ENCODE results near the gene LRTM2.

Gene LRTM2

GRCh38 chr12:1827826-1828805, 7.8 kb downstream of the LRTM2 start:
- H3K27ac ChIP-seq (replicated peaks), result no peak overlapping the region
- no peak for DNase-seq (ENCODE audit: low read depth in 1 of 2, low spot score in 1 of 2)
- TF ChIP-seq CTCF (IDR thresholded peaks at IDR 0.05; ENCODE audit: insufficient read depth, low read length), result no peak
- TF ChIP-seq SPI1 (IDR thresholded peaks at IDR 0.05; ENCODE audit: borderline replicate concordance, low read depth), result no peak
- TF ChIP-seq POLR2AphosphoS5 (IDR thresholded peaks at IDR 0.05; ENCODE audit: low read depth), result no peak
- TF ChIP-seq GABPA (IDR thresholded peaks at IDR 0.05; ENCODE audit: low read depth), result no peak
- no peak for TF ChIP-seq REST (IDR thresholded peaks at IDR 0.05; ENCODE audit: insufficient replicate concordance, low read depth)
- no peak overlapping the region for H3K4me3 ChIP-seq (replicated peaks; ENCODE audit: insufficient read depth, low read length)
- H3K27me3 ChIP-seq (ENCODE audit: insufficient read depth, poor library complexity, severe bottlenecking), result no peaks in the 10 kb centered on the region

DNA sequence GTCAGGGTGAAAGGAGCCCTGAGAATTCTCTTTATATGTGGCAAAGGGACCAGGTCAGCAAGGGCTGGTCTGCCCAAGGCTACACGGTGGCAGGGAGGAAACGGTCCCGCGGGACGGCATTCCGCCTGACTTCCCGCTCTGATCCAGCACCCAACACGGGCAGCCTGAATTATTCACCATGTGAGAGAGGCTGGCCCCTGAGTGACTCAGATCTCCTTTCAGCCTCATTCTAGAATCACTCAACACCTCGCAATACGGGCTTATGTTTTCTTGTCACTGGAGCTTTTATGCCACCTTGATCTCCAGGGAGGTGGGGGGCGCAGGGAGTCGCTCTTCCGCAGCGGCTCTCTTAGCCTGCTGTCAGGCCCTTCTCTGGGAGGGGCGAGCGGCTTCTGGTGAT, 8.5 kb downstream of the LRTM2 start:
- Histone ChIP-seq H3K4me3 (replicated peaks; ENCODE audit: insufficient read depth, low read length) (no peak overlapping the region), H3K27me3 (ENCODE audit: insufficient read depth, poor library complexity, severe bottlenecking) (no peaks in the 10 kb centered on the region), H3K27ac (replicated peaks) (no peak overlapping the region)
- DNase-seq (ENCODE audit: low read depth in 1 of 2, low spot score in 1 of 2), result no peak
- TF ChIP-seq CTCF (IDR thresholded peaks at IDR 0.05; ENCODE audit: insufficient read depth, low read length), result no peak
- TF ChIP-seq SPI1 (IDR thresholded peaks at IDR 0.05; ENCODE audit: borderline replicate concordance, low read depth), result no peak
- no peak for TF ChIP-seq REST (IDR thresholded peaks at IDR 0.05; ENCODE audit: insufficient replicate concordance, low read depth)
- no peak for TF ChIP-seq GABPA (IDR thresholded peaks at IDR 0.05; ENCODE audit: low read depth)
- no peak for TF ChIP-seq POLR2AphosphoS5 (IDR thresholded peaks at IDR 0.05; ENCODE audit: low read depth)

- H3K27me3 ChIP-seq (ENCODE audit: insufficient read depth, poor library complexity, severe bottlenecking), result no peaks in the 10 kb centered on the region
- no peak for DNase-seq (ENCODE audit: low read depth in 1 of 2, low spot score in 1 of 2)
These were observed 9.0 kb downstream of the LRTM2 start for GRCh38 chr12:1829306-1829900.

More at GRCh38 chr12:1829306-1829900, 9.0 kb downstream of the LRTM2 start:
- Histone ChIP-seq H3K4me3 (replicated peaks; ENCODE audit: insufficient read depth, low read length) (no peak overlapping the region), H3K27ac (replicated peaks) (no peak overlapping the region)
- TF ChIP-seq GABPA (IDR thresholded peaks at IDR 0.05; ENCODE audit: low read depth) (no peak), SPI1 (IDR thresholded peaks at IDR 0.05; ENCODE audit: borderline replicate concordance, low read depth) (no peak), CTCF (IDR thresholded peaks at IDR 0.05; ENCODE audit: insufficient read depth, low read length) (no peak)

Data from HL-60 (cell line).